IMR-90 (cell line): ENCODE results near the gene ROGDI. TPM values are rescaled to one million over a fixed set of nuclear protein-coding genes. Genes with fewer than 3 reads are reported as not detected.

ENCODE experiments used
- ATAC-seq: fragments of 200-7000 bp; cut with Tn5 transposase; 2 replicates; pipeline ENCODE4 v1.9.1; 2020; ENCODE audit warnings: low read depth, mild to moderate bottlenecking, moderate library complexity
- BruUV-seq: library from RNA; stranded (reverse); fragments of 400-500 nt; replicated peaks from 2 replicates; lab custom pipeline; 2021; lab: Mats Ljungman, UMichigan
- CTCF ChIA-PET: fragments of 300-600 bp; formaldehyde crosslinking; extraction: SDS; loops from one replicate; lab custom pipeline; 2021; ENCODE audit warnings: antibody characterized with exemption; lab: Yijun Ruan, JAX
- POLR2A ChIA-PET: fragments of 300-600 bp; sonication (Branson Sonifier 250); formaldehyde crosslinking; loops from one replicate; lab custom pipeline; 2022; ENCODE audit warnings: antibody characterized with exemption; ENCODE audit not compliant: unreplicated experiment; lab: Charles Lee
- DNase-seq: peaks from one replicate; pipeline ENCODE4 v3.0.0; 2013
- H2AFZ ChIP-seq: replicated peaks from 2 replicates; pipeline ENCODE3; 2013; ENCODE audit warnings: low read length, mild to moderate bottlenecking; ENCODE audit not compliant: poor library complexity
- H2AK5ac ChIP-seq: 2 replicates; pipeline ENCODE4 v1.6.1; 2013; ENCODE audit warnings: low read depth, low read length, inconsistent platforms
- H2AK9ac ChIP-seq: replicated peaks from 2 replicates; pipeline ENCODE3; 2013; ENCODE audit warnings: mild to moderate bottlenecking, low read depth, low read length, moderate library complexity; ENCODE audit not compliant: poor library complexity
- H2BK120ac ChIP-seq: 2 replicates; pipeline ENCODE4 v1.6.1; 2013; ENCODE audit warnings: low read depth, low read length, inconsistent platforms
- H2BK15ac ChIP-seq: 3 replicates; pipeline ENCODE4 v1.6.1; 2013; ENCODE audit warnings: low read depth, low read length, inconsistent platforms
- H2BK20ac ChIP-seq: 2 replicates; pipeline ENCODE4 v1.6.1; 2013; ENCODE audit warnings: low read depth, mild to moderate bottlenecking, inconsistent platforms, low read length, moderate library complexity
- H2BK5ac ChIP-seq: 2 replicates; pipeline ENCODE4 v1.6.1; 2013; ENCODE audit warnings: mild to moderate bottlenecking, low read depth, low read length, inconsistent platforms; ENCODE audit not compliant: poor library complexity, severe bottlenecking
- H3K14ac ChIP-seq: replicated peaks from 2 replicates; pipeline ENCODE4 v1.6.1; 2013; ENCODE audit warnings: low read depth, low read length, inconsistent platforms
- H3K18ac ChIP-seq: 2 replicates; pipeline ENCODE4 v1.6.1; 2013; ENCODE audit warnings: low read depth, low read length, control low read depth
- H3K23ac ChIP-seq: 2 replicates; pipeline ENCODE4 v1.6.1; 2013; ENCODE audit warnings: low read depth, low read length, inconsistent platforms
- H3K27ac ChIP-seq: 2 replicates; pipeline ENCODE4 v1.5.1; 2013; ENCODE audit warnings: mild to moderate bottlenecking, control low read depth, low read length; ENCODE audit not compliant: insufficient read depth
- H3K27me3 ChIP-seq: 2 replicates; pipeline ENCODE4 v1.6.1; 2013; ENCODE audit warnings: low read length; ENCODE audit not compliant: control insufficient read depth, insufficient read depth
- H3K36me3 ChIP-seq: 2 replicates; pipeline ENCODE4 v1.6.1; 2013; ENCODE audit warnings: low read length, mixed read lengths; ENCODE audit not compliant: control insufficient read depth, insufficient read depth
- H3K4ac ChIP-seq: 2 replicates; pipeline ENCODE4 v1.6.1; 2013; ENCODE audit warnings: low read depth, low read length, inconsistent platforms
- H3K4me1 ChIP-seq: 2 replicates; pipeline ENCODE4 v1.6.1; 2013; ENCODE audit warnings: low read length, mixed read lengths; ENCODE audit not compliant: control insufficient read depth, insufficient read depth
- H3K4me2 ChIP-seq: 2 replicates; pipeline ENCODE4 v1.6.1; 2013; ENCODE audit warnings: low read depth, mild to moderate bottlenecking, control low read depth, low read length, moderate library complexity
- H3K4me3 ChIP-seq: 2 replicates; pipeline ENCODE4 v1.5.1; 2013; ENCODE audit warnings: low read depth, mild to moderate bottlenecking, control low read depth, low read length, moderate library complexity; ENCODE audit not compliant: insufficient read depth
- H3K56ac ChIP-seq: 2 replicates; pipeline ENCODE4 v1.6.1; 2013; ENCODE audit warnings: low read length, inconsistent platforms; ENCODE audit not compliant: insufficient read depth; ENCODE audit errors: extremely low read depth
- H3K79me1 ChIP-seq, 2 experiments: 2 replicates each; pipeline ENCODE4 v1.6.1; 2013; ENCODE audit warnings: low read length in 2 of 2, inconsistent platforms in 1 of 2, low read depth in 1 of 2
- H3K9ac ChIP-seq: 2 replicates; pipeline ENCODE4 v1.6.1; 2013; ENCODE audit warnings: low read depth, low read length, control low read depth
- H3K9me1 ChIP-seq: 2 replicates; pipeline ENCODE4 v1.6.1; 2013; ENCODE audit warnings: low read length, inconsistent platforms; ENCODE audit not compliant: insufficient read depth
- H3K9me3 ChIP-seq: 2 replicates; pipeline ENCODE4 v1.6.1; 2013; ENCODE audit warnings: low read length; ENCODE audit not compliant: control insufficient read depth, insufficient read depth
- H4K20me1 ChIP-seq: 2 replicates; pipeline ENCODE4 v1.6.1; 2013; ENCODE audit warnings: low read length, inconsistent platforms; ENCODE audit not compliant: insufficient read depth
- H4K5ac ChIP-seq: 2 replicates; pipeline ENCODE4 v1.6.1; 2013; ENCODE audit warnings: mild to moderate bottlenecking, low read depth, low read length, control low read depth
- H4K8ac ChIP-seq, 2 experiments: 2 replicates each; pipeline ENCODE4 v1.6.1; 2013; ENCODE audit warnings: low read depth in 2 of 2, low read length in 2 of 2, control low read depth in 1 of 2, inconsistent platforms in 1 of 2
- H4K91ac ChIP-seq: 2 replicates; pipeline ENCODE4 v1.6.1; 2013; ENCODE audit warnings: low read depth, low read length, inconsistent platforms; ENCODE audit not compliant: insufficient read depth
- BHLHE40 ChIP-seq: fragments of 150-350 bp; IDR thresholded peaks from 2 replicates; pipeline ENCODE4 v1.6.1; 2016; ENCODE audit warnings: mild to moderate bottlenecking, low read depth, low read length
- CHD1 ChIP-seq: IDR thresholded peaks from 2 replicates; pipeline ENCODE4 v1.6.1; 2012; ENCODE audit warnings: low read depth, low read length, improper control_type of control experiment
- CTCF ChIP-seq: conservative IDR thresholded peaks from 2 replicates; pipeline ENCODE4 v1.5.1; 2012; ENCODE audit warnings: mild to moderate bottlenecking, low read depth, low read length, improper control_type of control experiment
- MAFK ChIP-seq: IDR thresholded peaks from 2 replicates; pipeline ENCODE4 v1.6.1; 2012; ENCODE audit warnings: low read depth, low read length, improper control_type of control experiment
- MAZ ChIP-seq: IDR thresholded peaks from 2 replicates; pipeline ENCODE4 v1.6.1; 2012; ENCODE audit warnings: low read depth, mild to moderate bottlenecking, low read length, improper control_type of control experiment, moderate library complexity, borderline replicate concordance
- MXI1 ChIP-seq: IDR thresholded peaks from 2 replicates; pipeline ENCODE4 v1.6.1; 2012; ENCODE audit warnings: low read depth, mild to moderate bottlenecking, low read length, moderate library complexity, borderline replicate concordance
- POLR2A ChIP-seq: IDR thresholded peaks from 2 replicates; pipeline ENCODE4 v1.6.1; 2012; ENCODE audit warnings: mild to moderate bottlenecking, low read depth, low read length
- RAD21 ChIP-seq: IDR thresholded peaks from 2 replicates; pipeline ENCODE4 v1.6.1; 2012; ENCODE audit warnings: low read length, improper control_type of control experiment
- RCOR1 ChIP-seq: IDR thresholded peaks from 2 replicates; pipeline ENCODE4 v1.6.1; 2012; ENCODE audit warnings: mild to moderate bottlenecking, low read length, improper control_type of control experiment; ENCODE audit not compliant: insufficient replicate concordance
- RFX5 ChIP-seq: IDR thresholded peaks from 2 replicates; pipeline ENCODE4 v1.8.0; 2012; ENCODE audit warnings: low read depth, mild to moderate bottlenecking, low read length, moderate library complexity
- SMC3 ChIP-seq: fragments of 150-350 bp; IDR thresholded peaks from 2 replicates; pipeline ENCODE4 v1.6.1; 2016; ENCODE audit warnings: low read depth, mild to moderate bottlenecking, antibody characterized with exemption, low read length, moderate library complexity
- USF2 ChIP-seq: fragments of 150-350 bp; IDR thresholded peaks from 2 replicates; pipeline ENCODE4 v1.6.1; 2017; ENCODE audit warnings: mild to moderate bottlenecking, antibody characterized with exemption, low read length, low read depth
- WGBS, 2 experiments: methylation state at CpG; one replicate each; pipeline versions ENCODE4 v1.1.5 to v1.1.7; 2013; ENCODE audit warnings: missing lambda C conversion rate in 2 of 2; ENCODE audit not compliant: insufficient read length in 1 of 2; ENCODE audit errors: extremely low coverage in 2 of 2; 5-methylcytosine and 5-hydroxymethylcytosine counted together
- dilution Hi-C: fragments of 300-500 bp; cut with HindIII; formaldehyde crosslinking; loops from one replicate; pipeline ENCODE4 v1.14.3; 2018; ENCODE audit warnings: low sequenced_read_pairs; ENCODE audit not compliant: unreplicated experiment
- in situ Hi-C: fragments of 300-500 bp; cut with MboI; formaldehyde crosslinking; loops from 3 replicates; pipeline ENCODE4 v1.14.3; 2019; ENCODE audit warnings: low sequenced_read_pairs, inconsistent platforms, mixed read lengths
- intact Hi-C: fragments of 100-400 bp; cut with micrococcal nuclease; formaldehyde crosslinking; loops from 2 replicates; pipeline ENCODE4 v1.10.0; 2022
- polyA plus RNA-seq, 3 experiments: library from polyadenylated mRNA; depleted of rRNA; stranded (reverse); fragments of >200 nt; gene quantifications; 2 replicates each; pipeline ENCODE4 v1.2.3, GENCODE V29; 2012; ENCODE audit warnings: low replicate concordance in 1 of 3
- total RNA-seq: library from RNA; depleted of rRNA; stranded (reverse); fragments of >200 nt; gene quantifications from 2 replicates; pipeline ENCODE4 v1.2.3, GENCODE V29; 2012

ROGDI gene
- total and polyA plus RNA-seq, 2 of the 4 experiments (the other 2 are of a cell fraction): 13.6 to 27.1 TPM

GRCh38 chr16:4788910-4789309 is 13.5 kb downstream of the ROGDI start:
- ChIA-PET POLR2A (no interaction called here), CTCF (no interaction called here)
- H2AK5ac ChIP-seq: no peak overlapping the region
- H4K8ac ChIP-seq: no peak overlapping the region
- WGBS, 2 experiments: no CpG with 5 or more reads among the region's 7 CpGs
- no peak overlapping the region for H3K4me2 ChIP-seq
- no peak overlapping the region for H3K4me3 ChIP-seq
- no peaks in the 10 kb centered on the region; the same call in 1 of the 2 replicates for H3K27me3 ChIP-seq
- no peak overlapping the region for H4K5ac ChIP-seq
- BruUV-seq: no TSS peak
- H3K4me1 ChIP-seq: no peaks in the 10 kb centered on the region
- no peak overlapping the region for H3K4ac ChIP-seq
- no peak overlapping the region for H2BK15ac ChIP-seq
- H3K56ac ChIP-seq: no peak overlapping the region
- H3K9ac ChIP-seq: no peak overlapping the region
- in situ Hi-C loops (no loop called here), dilution Hi-C loops (no loop called here), intact Hi-C loops (no loop called here)
- no peaks in the 10 kb centered on the region for H3K79me1 ChIP-seq
- no peaks in the 10 kb centered on the region for H3K36me3 ChIP-seq
- no peak overlapping the region for H4K91ac ChIP-seq
- no peak overlapping the region for H2AK9ac ChIP-seq
- H3K18ac ChIP-seq: no peak overlapping the region
- no peak overlapping the region for H2BK120ac ChIP-seq
- DNase-seq: no peak
- TF ChIP-seq USF2: no peak
- no peak for TF ChIP-seq RFX5
- no peak for TF ChIP-seq CTCF
- no peak for TF ChIP-seq POLR2A
- no peak for TF ChIP-seq CHD1
- TF ChIP-seq RAD21: no peak
- TF ChIP-seq MAFK: no peak
- no peak for TF ChIP-seq BHLHE40
- no peak for TF ChIP-seq SMC3
- TF ChIP-seq RCOR1: no peak
- no peak for TF ChIP-seq MAZ
- no peak for TF ChIP-seq MXI1
- H3K23ac ChIP-seq: no peak overlapping the region
- H3K27ac ChIP-seq: no peak overlapping the region
- ATAC-seq: no peak
- 0 out of 2 replicates have a peak, but pooled peaks cover 3% of the 10 kb centered on the region for H3K9me1 ChIP-seq
- H2AFZ ChIP-seq: no peak overlapping the region
- H4K20me1 ChIP-seq: no peaks in the 10 kb centered on the region
- no peak overlapping the region for H2BK20ac ChIP-seq
- no peak overlapping the region for H3K14ac ChIP-seq
- no peak overlapping the region for H2BK5ac ChIP-seq
- no peaks in the 10 kb centered on the region for H3K9me3 ChIP-seq
